Osteocyte (in vitro differentiated cells): ENCODE results near the gene CCNYL1. TPM values are rescaled to one million over a fixed set of nuclear protein-coding genes. Genes with fewer than 3 reads are reported as not detected.

Experiments
- DNase-seq: peaks from one replicate; pipeline ENCODE4 v3.0.0; 2021; ENCODE audit warnings: mixed read lengths; ENCODE audit not compliant: unreplicated experiment; ENCODE audit errors: extremely low spot score
- H3K27ac Mint-ChIP-seq: one replicate; pipeline ENCODE4 v1.8.0; 2021; ENCODE audit warnings: mild to moderate bottlenecking, mixed read lengths; ENCODE audit not compliant: unreplicated experiment
- H3K27me3 Mint-ChIP-seq: one replicate; pipeline ENCODE4 v1.8.0; 2021; ENCODE audit warnings: mixed read lengths; ENCODE audit not compliant: unreplicated experiment
- H3K36me3 Mint-ChIP-seq: one replicate; pipeline ENCODE4 v1.8.0; 2021; ENCODE audit warnings: mixed read lengths; ENCODE audit not compliant: unreplicated experiment
- H3K4me1 Mint-ChIP-seq: one replicate; pipeline ENCODE4 v1.8.0; 2021; ENCODE audit warnings: mixed read lengths; ENCODE audit not compliant: unreplicated experiment
- H3K4me3 Mint-ChIP-seq: one replicate; pipeline ENCODE4 v1.8.0; 2021; ENCODE audit warnings: mild to moderate bottlenecking, moderate library complexity, mixed read lengths; ENCODE audit not compliant: unreplicated experiment
- H3K9me3 Mint-ChIP-seq: one replicate; pipeline ENCODE4 v1.8.0; 2021; ENCODE audit warnings: mixed read lengths; ENCODE audit not compliant: unreplicated experiment
- CTCF ChIP-seq: fragments of 200-600 bp; sonication (generic); IDR thresholded peaks from 2 replicates; pipeline ENCODE4 v1.5.0; 2021; ENCODE audit warnings: antibody characterized with exemption, mild to moderate bottlenecking, moderate library complexity
- total RNA-seq: library from RNA; stranded (reverse); gene quantifications from 2 replicates; pipeline ENCODE4 v1.2.1, GENCODE V29; 2021

CCNYL1 gene
- total RNA-seq, 1 donor from 2014 or later, result 16.8 TPM

- H3K4me1 Mint-ChIP-seq, result peaks cover 12% of the 10 kb centered on the region
- H3K27ac Mint-ChIP-seq, result no peak overlapping the region
- no peak for DNase-seq
- H3K4me3 Mint-ChIP-seq, result no peak overlapping the region
- no peaks in the 10 kb centered on the region for H3K9me3 Mint-ChIP-seq
- no peak for TF ChIP-seq CTCF
- no peaks in the 10 kb centered on the region for H3K36me3 Mint-ChIP-seq
- H3K27me3 Mint-ChIP-seq, result no peaks in the 10 kb centered on the region
Measured at GRCh38 chr2:207674266-207674774, 37.1 kb upstream of the CCNYL1 start.

- no peak overlapping the region for H3K4me3 Mint-ChIP-seq
- H3K9me3 Mint-ChIP-seq, result no peaks in the 10 kb centered on the region
- H3K27me3 Mint-ChIP-seq, result no peaks in the 10 kb centered on the region
- no peaks in the 10 kb centered on the region for H3K36me3 Mint-ChIP-seq
- no peak for DNase-seq
- no peak for TF ChIP-seq CTCF
- no peak overlapping the region for H3K27ac Mint-ChIP-seq
- H3K4me1 Mint-ChIP-seq, result peaks cover 12% of the 10 kb centered on the region
Measured at GRCh38 chr2:207674826-207675225, 36.6 kb upstream of the CCNYL1 start.

GRCh38 chr2:207676827-207677354 is 34.5 kb upstream of the CCNYL1 start:
- H3K27ac Mint-ChIP-seq, result peak overlapping the region; percentile 25
- H3K36me3 Mint-ChIP-seq, result no peaks in the 10 kb centered on the region
- no peaks in the 10 kb centered on the region for H3K9me3 Mint-ChIP-seq
- TF ChIP-seq CTCF, result no peak
- no peak for DNase-seq
- H3K27me3 Mint-ChIP-seq, result no peaks in the 10 kb centered on the region
- peak overlapping the region; percentile 23 for H3K4me3 Mint-ChIP-seq
- H3K4me1 Mint-ChIP-seq, result peaks cover 12% of the 10 kb centered on the region

GRCh38 chr2:207681431-207681830 is 30.0 kb upstream of the CCNYL1 start:
- Mint-ChIP-seq H3K27ac (no peak overlapping the region), H3K36me3 (no peaks in the 10 kb centered on the region), H3K4me3 (no peak overlapping the region), H3K27me3 (no peaks in the 10 kb centered on the region), H3K4me1 (peaks cover 23% of the 10 kb centered on the region), H3K9me3 (no peaks in the 10 kb centered on the region)
- TF ChIP-seq CTCF, result no peak
- no peak for DNase-seq

GRCh38 chr2:207682557-207682956 is 28.9 kb upstream of the CCNYL1 start:
- Mint-ChIP-seq H3K4me1 (peaks cover 15% of the 10 kb centered on the region), H3K36me3 (no peaks in the 10 kb centered on the region), H3K27me3 (no peaks in the 10 kb centered on the region), H3K27ac (no peak overlapping the region), H3K9me3 (no peaks in the 10 kb centered on the region), H3K4me3 (no peak overlapping the region)
- no peak for DNase-seq
- TF ChIP-seq CTCF, result no peak
